GM18909 (cell line): ENCODE measurements around the gene PRDM15.

Source experiments
- ATAC-seq: cut with Tn5 transposase; IDR thresholded peaks from one replicate; pipeline ENCODE4 v1.9.1; 2021; ENCODE audit warnings: mild to moderate bottlenecking; ENCODE audit not compliant: unreplicated experiment, poor library complexity

Gene PRDM15

DNA sequence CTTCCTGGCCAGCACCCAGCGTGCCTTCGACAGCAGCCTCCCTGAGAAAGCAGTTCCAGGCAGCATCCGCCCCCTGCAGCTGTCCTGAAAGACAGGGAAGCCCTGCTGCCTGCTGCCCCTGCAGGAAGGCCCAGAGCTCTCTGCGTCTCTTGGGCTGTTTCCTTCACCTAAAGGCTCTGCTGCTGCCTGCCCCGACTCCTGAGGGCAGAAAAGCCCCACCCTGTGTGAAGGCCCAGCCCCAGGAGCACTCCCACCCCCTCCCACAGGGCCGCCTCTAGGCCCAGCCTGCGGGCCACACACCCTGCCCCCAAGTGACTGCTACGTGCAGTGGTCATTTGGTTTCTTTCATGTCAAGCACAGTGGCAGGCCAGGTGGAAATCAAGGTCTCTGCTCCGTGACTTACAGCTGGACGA, 124.7 kb downstream of the PRDM15 start:
- ATAC-seq = no peak

DNA sequence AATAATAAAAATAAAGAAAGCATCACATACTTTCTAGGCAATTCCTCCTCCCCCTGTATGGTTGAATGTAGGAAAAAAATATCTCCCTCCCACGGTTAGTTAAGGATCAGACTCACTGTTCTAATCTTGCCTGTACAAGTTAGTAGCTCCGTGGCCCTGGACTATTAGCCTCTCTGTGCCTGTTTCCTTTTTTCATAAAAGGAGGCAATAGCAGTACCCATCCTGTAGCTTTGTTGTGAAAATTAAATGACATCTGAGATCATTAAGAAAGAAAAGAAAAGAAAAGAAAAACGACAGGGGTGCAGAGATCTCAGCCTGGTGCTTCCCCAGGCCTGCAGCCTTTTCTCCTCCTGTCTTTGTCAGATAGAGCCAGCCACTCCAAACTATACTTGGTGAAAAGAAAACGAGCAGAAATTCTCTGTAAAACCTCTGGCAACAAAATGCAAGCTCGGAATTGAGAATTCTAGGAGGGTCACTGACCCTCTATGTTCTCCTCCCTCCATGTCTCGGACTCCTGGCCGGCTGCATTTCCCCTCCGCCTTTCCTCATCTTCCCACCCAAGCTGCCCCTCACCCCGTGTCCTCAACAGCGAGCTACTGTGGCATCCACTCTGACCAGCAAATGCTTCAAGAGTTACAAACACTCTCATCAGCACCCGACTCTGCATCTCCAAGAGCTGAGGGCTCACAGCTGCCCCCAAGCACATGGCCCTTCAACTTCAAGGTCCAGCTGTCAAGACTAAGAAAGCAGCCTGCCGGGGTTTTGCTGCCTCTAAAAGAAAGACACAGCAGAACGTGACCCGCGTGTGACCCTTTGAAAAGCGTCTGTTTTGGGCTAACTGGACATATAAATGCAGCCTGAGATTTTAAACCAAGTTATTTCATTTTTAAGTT, 125.9 kb downstream of the PRDM15 start:
- no peak for ATAC-seq

DNA sequence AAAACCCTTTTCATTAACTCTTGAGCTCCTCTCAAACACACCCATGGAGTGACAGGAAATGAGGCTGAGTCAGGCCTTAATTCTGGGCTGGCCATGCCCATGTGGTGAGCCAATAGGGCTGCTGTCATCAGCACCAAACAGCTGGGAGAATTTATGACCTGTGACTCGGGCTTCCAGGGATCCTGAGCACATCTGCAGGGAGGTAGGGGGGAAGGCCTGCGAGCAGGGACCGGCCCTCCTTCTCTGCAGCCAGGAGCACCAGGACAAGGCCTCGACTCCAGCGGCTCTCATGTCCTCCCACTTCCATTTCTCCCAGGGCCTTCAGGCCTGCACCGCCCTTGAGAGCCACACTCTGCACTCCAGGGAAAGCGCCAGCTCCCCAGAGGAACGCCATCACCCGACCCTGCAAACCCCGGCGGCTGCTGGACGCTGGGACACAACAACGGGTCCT, 126.9 kb downstream of the PRDM15 start:
- no peak for ATAC-seq

DNA sequence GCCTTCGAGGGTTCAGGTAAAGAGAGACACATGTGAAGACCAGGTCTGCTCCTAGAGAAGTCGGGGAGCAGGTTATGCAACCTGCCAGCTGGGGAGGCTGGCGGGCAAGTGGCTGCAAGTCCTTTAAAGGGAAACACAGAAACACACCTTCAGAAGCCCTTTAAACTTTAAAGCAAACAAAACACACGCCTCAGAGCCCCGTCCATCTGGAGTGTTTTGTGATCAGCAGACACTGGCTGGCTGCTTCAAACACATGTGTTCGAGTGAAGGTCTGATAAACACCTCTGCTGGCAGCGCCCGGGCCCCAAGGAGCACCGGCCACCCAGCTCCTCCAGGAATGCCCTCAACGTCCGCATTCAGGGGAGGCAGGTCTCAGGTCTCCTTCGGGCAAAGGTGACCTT, 127.5 kb downstream of the PRDM15 start:
- no peak for ATAC-seq

DNA sequence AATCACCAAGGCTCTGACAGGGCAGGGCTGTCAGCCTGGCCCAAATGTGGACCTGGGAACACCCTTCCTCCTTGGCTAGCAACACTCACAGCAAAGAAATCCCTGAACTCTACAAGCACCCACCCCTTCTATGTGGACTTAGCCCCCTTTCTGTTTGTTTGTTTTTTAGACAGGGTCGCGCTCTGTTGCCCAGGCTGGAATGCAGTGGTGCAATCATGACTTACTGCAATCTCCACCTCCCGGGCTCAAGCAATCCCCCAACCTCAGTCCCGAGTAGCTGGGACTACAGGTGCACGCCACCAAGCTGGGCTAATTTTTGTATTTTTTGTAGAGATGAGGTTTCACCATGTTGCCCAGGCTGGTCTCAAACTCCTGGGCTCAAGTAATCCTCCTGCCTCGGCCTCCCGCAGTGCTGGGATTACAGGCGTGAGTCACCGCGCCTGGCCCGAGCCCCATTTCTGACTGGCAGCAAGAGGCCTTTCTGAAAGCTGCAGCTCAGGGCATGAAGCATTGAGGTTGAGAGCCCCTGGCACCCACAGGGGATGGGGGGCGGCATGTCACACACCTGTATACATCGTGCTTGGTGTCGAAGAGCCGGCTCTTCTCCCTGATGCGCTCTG, 128.5 kb downstream of the PRDM15 start:
- no peak for ATAC-seq

DNA sequence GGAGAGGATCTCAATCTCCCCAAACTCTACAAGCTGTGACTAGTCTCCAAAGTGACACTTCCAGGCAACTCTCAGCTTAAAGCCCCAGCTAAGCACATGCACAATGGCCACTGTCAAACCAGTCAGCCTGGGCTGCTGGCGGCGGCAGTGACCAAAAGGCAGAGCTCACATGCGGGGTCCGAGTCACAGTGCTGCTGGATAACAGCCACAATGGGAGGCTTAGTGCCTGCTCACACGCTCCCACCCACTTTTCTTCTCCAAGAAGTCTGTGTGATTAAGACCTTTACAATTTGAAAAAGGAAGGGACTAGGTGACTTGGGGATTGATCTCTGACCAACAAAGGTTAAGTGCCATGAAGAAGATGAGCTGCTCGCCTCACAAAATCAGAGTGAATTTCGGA, 129.1 kb downstream of the PRDM15 start:
- no peak for ATAC-seq

DNA sequence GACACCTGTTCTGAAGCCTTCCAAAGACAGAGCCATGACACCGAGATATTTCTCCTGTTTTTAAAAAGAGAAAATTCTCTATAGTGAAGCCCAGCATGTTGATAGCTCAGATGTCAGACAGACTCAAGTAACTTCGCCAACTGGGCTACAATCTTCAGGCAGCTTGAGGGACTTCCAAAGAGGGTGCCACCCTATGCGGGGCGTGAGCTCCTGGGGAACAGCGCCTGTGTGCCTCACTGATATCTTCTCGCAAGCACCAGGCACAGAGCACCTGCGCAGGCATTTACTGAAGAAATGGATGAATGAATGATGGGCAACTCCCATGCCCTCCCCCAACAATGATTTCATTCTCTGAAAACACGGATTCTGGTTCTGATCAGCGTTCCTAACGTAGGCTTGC, 129.9 kb downstream of the PRDM15 start:
- ATAC-seq = no peak
